TTC549 (cell line): ENCODE data around the gene LRPAP1.
"Not testable (repeated sequence)": the region's sequence is repeated elsewhere in the genome, so short reads cannot be mapped to it uniquely, and the experiment has no call there.

ENCODE experiments used
- FAIRE-seq: peaks from 2 replicates; lab custom pipeline; 2012; peaks lifted over from hg19 to GRCh38; lab: Jason Lieb, UNC

LRPAP1 gene

DNA sequence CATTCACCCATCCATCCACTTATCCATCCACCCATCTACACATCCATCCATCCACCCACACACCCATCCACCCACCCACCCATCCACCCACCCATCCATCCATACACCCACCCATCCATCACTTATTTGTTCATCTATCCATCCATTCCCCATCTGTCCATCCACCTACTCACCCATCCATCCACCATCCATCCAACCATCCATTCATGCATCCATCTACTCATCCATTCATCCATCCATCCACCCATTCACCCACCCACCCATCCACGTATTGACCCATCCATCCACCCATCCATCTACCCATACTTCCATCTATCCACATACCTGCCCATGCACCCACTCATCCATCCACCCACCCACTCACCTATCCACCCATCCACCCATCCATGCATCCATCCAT, 28.2 kb upstream of the LRPAP1 start:
- not testable (repeated sequence) for FAIRE-seq

DNA sequence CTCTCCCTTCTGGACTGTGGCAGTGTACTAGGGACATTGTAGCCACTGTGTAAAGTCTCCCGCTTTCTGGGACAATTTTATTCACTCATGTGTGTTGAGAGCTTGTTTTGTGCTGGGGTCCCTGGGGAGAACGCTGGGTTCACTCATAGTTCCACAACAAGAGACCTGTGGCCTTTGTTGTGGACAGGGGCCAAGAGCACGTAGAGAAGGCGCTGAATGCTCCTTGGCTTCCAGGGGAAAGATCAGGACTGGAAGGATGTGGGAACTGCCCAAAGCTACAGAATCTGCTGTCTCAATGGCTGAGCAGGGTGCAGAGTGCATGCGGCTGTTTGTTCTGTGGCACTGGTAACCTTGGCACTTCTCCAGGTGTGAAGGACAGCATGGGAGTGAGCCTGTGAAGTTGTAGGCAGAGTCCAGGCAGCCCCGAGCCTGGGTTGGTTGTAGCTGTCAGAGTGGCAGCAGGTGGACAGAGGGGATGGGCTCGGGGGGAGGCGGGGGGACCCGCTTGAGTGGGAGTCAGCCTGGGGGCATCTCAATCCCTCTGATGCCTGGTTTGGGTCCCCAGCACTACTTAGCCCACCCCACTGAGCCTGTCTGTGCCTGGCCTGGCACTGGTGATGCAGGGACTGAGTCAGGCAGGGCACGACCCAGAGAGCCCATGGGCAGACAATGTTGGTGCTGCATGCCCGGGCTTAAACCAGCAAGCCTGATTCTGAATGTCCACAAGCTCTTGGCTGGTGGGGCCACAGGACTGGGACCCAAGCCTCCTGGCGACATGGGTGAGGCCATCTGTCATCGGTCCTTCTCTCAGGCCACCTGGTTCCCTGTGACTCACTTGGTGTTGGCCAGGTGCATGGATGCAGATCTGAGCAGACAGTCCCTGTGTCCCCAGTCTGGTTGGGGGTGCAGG, 27.4 kb upstream of the LRPAP1 start:
- not testable (repeated sequence) for FAIRE-seq

DNA sequence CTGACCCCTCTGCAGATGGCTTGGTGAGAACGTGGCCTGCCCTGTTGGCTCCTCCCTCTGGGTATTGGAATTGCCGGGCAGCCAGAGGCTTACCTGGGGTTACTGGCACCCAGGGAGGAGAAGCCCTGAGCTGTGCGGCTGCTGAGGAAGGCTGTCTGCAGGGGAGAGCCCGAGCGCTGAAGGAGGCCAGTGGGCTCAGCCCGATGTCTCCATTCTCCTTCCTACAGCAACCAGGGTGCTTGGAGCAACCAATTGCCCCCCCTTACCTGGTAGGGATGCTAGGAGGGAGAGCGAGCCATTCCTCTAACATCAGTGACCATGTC, 26.3 kb upstream of the LRPAP1 start:
- FAIRE-seq = not testable (repeated sequence)

DNA sequence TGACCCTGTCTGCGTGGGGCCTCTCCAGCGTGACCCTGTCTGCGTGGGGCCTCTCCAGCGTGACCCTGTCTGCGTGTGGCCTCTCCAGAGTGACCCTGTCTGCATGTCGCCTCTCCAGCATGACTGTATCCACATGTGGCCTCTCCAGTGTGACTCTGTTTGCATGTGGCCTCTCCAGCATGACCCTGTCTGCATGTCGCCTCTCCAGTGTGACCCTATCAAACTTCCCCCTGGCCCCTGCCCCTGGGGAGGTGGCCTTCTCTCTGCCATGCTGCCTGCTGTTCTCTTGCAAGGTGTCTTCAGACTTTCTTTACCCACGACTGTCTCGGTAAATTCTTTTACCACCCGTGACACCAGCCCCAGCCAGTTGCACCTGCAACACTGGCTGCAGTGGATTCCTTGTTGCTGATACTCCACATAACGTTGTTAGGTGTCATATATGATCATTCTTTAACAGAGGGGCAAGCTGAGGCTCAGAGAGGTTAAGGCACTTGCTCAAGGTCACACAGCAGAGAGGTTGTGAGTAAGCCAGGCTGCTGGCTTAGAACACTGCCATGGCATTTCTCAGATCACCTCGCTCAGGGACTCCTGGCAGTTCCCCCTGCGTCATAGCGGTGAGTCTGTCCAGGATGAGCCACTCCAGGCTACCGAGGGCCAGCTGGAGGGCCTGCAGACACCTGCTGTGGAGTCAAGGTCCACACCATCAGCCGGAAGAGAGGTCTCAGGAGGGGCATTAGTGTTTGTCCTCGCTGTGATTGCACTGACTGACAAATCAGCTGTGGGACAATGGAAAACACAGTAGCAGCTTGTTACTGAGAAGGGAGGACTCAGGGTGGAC, 25.7 kb upstream of the LRPAP1 start:
- FAIRE-seq = not testable (repeated sequence)

DNA sequence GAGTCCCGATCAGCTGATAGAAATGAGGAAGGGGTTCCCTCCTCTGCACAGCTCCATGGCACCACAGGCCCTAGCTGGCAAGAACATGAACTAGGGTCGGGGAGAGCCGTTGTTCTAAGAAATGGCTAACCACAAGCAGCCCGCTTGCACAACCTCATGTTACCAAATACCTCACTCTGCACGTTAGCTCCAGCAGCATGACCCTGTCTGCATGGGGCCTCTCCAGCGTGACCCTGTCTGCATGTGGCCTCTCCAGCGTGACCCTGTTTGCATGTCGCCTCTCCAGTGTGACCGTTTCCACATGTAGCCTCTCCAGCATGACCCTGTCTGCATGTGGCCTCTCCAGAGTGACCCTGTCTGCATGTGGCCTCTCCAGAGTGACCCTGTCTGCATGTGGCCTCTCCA, 24.9 kb upstream of the LRPAP1 start:
- FAIRE-seq = not testable (repeated sequence)

DNA sequence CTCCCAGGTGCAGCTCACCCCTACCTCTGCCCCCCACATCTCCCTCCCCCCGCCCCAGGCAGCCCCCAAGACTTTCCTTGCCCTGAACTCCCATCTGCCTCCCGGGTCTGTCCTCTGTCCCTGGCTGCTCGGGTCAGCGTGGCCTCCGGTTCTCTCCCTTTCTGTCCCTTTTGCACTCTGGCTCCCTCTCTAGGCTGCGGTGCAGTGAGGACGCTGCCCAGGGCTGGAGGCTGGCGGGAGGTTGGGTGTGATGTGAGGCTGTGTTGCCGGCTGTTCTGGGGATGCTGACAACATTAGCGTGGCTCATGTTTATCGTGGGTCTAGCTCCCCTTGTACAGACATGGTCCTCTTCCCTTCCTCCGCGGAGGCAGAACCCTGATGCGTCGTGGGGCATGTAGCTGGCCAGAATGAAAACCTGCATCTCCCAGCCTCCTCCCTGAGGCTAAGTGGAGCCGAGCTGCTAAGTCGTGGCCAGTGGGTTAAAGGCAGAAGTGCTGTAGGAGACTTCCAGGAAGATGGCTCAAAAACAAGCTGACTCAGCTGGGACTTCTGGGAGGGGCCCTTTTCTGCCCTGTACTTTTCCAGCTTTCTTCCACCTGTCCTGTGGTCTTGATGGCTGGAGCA, 24.1 kb upstream of the LRPAP1 start:
- not testable (repeated sequence) for FAIRE-seq

DNA sequence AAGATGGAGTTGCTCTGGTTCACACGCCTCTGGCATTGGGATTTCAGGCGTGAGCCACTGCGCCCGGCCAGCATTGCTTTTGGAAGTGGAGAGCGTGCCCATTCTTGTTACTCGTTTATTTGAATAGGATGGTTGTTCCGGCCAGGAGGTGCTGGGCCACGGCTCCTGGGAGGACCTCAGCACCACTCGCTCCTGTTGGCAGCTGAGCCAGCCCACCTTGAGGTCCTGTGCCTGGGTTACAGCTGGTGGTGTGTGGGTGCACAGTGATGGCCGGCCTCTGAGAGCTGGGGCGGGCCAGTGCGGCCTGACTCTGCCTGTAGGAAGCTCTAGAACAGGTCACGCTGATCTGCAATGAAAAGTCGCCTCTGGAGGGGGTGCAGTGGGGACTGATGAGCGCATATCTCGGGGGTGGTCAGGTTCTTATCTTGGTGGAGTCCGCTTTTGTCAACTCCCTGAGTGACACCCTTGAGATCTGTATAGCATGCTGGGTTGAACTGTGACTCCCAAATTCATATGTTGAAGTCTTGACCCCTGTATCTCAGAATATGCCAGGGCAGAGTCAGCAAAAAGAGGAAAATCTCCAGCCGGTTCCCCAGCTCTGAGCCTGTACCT, 23.3 kb upstream of the LRPAP1 start:
- not testable (repeated sequence) for FAIRE-seq

DNA sequence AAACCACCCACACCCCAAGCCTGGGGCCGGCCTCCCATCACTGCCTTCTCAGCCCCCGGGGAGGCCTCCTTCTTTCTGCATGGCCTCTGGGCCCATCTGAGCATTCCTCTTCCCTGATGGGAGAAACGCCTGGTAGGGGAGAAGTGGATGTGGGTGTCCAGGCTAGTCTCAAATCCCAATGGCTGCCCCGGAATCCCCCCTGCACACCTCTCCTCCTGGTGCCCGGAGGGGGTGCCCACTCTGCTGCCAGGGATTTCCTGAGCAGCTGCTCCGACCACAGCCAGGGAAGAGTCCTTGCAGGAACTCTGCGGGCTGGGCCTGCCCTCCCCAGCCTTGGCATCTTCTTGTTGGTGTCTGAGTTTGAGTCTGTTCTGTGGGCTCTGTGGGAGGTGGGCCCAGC, 19.1 kb upstream of the LRPAP1 start:
- FAIRE-seq = not testable (repeated sequence)

DNA sequence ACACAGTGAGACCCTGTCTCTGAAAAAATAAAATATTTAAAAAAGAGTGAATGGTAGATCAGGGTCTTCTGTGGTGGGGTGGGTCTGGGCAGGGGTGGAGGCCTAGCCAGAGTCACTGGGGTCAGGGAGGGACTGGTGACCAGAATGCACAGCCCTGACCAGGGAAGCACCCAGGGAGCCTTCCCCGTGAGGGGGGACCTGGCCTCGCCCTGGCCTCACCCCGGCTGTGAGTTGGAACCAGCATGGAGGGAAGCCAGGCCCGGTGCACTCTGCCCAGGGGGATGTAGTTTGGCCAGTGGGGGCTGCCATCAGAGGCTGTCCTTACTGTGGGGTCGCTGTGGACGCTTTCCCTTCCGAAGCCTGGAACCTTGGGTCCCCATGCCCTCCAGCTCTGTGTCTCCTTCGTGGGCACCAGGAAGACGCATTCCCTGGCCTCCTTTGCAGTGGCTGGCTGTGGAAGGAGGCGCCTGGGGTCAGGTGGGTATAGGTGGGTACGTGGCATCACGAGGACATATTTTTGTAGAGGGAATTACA, 18.6 kb upstream of the LRPAP1 start:
- FAIRE-seq = not testable (repeated sequence)

DNA sequence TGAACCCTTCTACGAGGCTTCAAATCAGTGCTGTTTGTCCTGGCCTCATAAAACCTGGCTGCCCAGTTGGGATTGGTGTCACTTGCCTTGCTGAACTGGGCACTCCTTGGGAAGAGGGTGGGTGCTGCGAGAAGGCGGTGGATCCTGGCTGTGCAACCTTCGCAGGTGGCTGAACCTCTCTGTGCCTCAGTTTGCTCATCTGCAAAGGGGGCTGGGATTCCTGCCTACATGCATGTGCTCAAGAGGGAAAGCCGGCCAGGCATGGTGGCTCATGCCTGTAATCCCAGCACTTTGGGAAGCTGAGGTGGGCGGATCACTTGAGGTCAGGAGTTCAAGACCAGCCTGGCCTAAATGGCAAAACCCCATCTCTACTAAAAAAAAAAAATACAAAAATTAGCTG, 17.8 kb upstream of the LRPAP1 start:
- FAIRE-seq = not testable (repeated sequence)

DNA sequence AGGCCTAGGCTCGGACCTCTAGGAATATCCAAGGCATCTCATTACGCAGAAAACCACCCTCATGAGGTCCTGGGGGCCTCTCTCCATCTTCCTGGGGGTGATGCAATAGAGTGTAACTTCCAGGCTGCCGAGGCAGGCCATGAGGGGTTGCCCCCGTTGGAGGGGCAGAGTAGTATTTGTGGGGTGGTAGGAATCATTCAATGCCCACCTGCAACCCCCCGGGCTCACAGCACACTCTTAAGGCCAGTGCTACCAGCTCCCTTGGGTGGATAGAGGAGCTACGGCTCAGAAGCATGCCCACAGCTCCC, 17.4 kb upstream of the LRPAP1 start:
- FAIRE-seq = not testable (repeated sequence)

DNA sequence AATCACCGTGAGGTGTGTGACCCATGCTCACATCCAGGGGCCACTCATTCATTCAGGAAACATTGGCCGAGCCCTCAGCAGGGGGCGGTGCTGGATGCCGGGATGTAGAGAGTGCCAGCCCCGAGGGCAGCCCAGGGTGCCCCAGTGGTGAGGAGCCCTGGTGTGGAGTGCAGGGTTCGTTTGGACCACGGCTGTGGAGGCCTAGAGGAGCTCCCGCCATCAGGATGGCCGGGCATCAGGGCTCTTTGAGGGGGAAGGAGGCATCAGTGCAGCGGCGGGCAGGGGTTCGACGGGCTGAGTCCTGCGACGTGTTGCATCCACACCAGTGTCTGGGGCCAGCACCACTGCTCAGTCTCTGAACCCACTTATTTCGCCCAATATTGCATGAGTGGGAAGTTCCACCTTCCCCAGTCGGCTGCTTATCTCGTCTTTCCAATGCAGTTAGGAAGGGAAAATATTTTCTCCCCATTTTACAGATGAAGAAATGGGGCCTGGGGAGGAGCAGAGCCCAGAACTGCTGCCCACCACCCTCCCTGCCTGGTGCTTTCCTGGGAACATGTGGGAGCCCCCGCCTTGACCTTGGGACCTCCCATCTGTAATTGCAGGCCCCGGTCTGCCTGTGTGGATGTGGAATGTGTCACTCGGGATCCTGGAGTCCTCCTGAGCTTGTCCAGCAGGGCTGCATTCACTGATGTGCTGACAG, 16.9 kb upstream of the LRPAP1 start:
- not testable (repeated sequence) for FAIRE-seq

DNA sequence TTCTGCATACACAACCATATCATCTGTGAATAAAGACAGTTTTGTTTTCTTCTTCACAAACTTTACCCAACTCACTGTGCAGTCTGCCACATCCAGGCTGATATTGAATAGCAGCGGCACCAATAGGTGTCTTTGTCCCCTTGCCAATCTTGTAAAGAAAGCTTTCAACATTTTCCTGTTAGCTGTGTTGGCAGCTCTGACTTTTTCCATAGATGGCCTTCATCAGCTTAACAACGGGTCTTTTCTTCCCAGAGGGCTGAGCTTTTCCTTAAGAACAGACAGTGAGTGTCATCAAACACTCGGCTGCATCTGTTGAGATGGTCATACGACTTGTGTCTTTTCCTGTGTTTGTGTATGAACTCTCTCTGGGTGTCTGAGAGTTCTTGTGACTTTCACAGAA, 14.5 kb upstream of the LRPAP1 start:
- FAIRE-seq = not testable (repeated sequence)

DNA sequence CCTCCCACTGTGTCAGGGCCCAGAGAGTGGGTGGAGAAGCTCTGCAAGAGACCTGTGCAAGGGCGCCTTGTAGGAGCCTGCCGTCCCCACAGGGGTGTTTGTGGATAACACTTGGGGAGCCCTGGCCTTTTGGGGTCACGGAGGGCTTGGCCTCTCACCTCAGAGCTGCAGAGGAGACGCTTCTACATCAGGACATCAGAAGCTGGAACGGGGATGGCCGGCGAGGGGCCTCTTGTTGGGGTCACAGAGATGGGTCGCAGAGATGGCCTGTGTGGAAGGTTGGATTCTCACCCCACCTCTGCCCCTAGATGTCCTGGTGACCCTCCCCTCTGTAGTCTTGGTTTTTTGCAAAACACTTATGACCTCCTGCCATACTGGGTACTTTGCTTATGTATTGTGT, 13.1 kb upstream of the LRPAP1 start:
- FAIRE-seq = not testable (repeated sequence)

DNA sequence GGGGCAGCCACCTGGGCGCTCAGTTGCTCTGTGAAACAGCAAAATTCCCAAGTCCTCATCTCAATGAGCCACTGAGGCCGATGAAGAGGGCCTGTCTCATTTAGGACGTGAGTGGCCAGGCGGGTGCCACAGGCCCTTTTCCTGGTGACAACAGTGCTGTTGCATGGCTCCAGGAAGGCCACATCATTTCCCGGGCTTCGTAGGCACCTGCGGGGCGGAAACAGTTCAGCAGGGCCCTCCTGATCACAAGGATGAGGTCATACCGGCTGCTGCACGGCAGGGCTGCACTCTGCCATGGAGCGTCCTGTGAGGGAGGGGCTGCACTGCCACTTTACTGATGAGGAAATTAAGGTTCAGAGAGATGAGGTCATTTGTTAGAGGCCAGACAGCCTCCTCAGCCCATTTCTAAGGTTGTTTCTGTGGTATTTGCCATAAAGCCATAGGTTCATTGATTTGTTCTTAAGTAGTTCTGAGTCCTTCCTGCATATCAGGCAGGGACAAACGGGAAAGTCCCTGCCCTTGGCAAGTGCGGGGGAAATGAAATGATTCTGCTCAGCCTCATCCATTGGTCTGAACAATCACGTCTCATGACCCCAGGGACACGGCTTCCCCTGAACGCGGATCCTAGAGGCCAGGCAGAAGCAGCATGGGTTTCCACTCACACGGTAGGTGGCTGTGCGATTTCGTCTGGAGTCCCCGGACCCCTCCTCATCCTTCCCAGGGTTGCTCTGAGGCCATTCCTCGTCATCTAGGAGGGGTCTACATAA, 12.2 kb upstream of the LRPAP1 start:
- not testable (repeated sequence) for FAIRE-seq

DNA sequence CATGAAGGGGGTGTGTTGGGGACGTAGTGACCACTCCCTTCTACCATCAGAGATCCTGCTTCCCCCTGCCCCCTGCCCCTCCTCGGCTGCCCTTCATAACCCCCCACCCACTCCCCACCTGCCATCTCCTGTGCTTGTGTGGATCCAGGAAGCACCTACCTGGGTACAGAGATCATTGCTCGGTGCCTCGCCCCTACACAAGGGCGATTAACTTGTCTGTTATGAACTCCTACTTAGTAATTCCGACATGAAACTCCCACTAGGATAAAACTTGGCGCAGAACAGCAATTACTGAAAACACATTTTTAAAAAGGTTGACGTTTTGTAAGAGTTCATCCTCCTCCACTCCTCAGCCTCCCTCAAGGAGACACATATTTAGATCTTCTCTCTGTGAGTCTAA, 11.2 kb upstream of the LRPAP1 start:
- FAIRE-seq = not testable (repeated sequence)

DNA sequence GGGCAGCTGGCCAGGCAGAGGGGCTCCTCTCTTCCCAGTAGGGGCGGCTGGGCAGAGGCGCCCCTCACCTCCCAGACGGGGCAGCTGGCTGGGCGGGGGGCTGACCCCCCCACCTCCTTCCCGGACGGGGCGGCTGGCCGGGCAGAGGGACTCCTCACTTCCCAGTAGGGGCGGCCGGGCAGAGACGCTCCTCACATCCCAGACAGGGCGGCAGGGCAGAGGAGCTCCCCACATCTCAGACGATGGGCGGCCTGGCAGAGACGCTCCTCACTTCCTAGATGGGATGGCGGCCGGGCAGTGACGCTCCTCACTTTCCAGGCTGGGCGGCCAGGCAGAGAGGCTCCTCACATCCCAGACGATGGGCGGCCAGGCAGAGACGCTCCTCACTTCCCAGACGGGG, 6.7 kb upstream of the LRPAP1 start:
- FAIRE-seq = not testable (repeated sequence)

DNA sequence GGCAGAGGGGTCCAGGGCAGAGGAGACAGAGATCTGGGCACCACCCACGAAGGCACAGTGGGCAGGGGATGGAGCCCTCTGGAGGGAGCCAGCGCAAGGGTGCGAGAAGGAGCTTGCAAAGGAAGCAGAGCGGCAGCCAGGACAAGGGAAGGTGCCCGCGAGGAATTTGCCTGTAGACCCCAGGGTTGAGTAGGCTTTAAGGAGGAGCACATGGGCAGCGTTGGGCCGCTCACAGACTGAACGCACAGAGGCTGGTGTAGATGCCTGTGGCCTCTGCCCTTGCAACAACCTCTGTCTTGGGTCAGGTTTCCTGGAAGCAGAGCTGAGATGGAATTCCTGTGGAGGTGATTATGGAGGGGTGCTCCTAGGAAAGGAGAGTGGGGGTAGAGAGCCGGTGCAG, 3.6 kb upstream of the LRPAP1 start:
- not testable (repeated sequence) for FAIRE-seq

DNA sequence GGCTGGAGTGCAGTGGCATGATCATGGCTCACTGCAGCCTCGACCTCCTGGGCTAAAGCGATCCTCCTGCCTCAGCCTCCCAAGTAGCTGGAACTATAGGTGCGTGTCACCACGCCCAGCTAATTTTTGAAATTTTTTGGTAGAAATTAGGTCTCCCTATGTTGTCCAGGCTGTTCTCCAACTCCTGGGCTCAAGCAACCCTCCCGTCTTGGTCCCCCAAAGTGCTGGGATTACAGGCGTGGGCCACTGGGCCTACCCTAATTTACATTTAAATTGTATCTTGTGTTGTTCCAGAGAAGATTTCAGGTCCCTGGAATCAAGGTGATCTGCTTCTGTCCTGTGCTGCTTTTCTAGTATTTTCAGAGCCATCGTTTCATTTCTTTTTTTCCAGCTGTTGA, 1.2 kb upstream of the LRPAP1 start:
- no peak for FAIRE-seq

DNA sequence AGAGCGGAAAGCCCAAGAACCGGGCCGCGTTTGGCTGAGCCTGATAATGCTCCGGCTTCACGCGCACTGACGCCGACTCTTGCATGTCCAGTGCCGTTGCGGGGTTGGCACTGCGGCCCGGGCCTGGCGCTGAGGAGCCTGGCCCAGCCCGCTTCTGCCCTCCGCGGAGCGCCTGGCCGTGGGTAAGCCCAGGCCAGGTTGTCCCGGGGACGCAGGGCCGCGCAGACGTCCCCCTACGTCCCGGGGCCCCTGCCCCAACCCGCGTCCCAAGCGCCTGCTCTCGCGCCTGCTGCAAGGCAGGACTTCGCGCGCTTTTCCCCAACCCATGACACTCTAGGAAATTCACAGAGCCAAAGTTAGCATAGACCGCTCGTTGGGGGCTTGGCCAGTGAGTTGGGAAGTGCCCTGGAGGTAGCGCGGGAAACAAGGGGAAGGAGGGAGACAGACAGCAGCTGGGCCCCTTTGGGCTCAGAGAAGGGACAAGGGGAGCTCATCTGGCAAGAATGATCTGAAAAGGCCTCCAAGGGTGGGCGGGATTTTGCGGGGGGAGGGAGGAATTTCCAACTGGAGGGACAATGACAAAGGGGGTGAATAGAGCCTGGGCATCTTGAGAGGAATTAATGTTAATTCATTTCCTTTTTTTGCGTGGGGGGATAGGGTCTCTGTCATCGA, 665 bp upstream of the LRPAP1 start:
- no peak for FAIRE-seq
